H9 (cell line): ENCODE data around the gene SNCB. TPM values are rescaled to one million over a fixed set of nuclear protein-coding genes. Genes with fewer than 3 reads are reported as not detected.

ENCODE experiments used
- DNase-seq: peaks from one replicate; pipeline ENCODE4 v3.0.0-alpha.2; 2017
- H2AFZ ChIP-seq: one replicate; pipeline ENCODE4 v1.6.1; 2013; ENCODE audit warnings: mild to moderate bottlenecking, low read length, control low read depth, moderate library complexity
- H2AK5ac ChIP-seq: 2 replicates; pipeline ENCODE4 v1.6.1; 2013; ENCODE audit warnings: low read length, control low read depth, mixed read lengths; ENCODE audit not compliant: insufficient read length
- H2BK120ac ChIP-seq: one replicate; pipeline ENCODE4 v1.6.1; 2013; ENCODE audit warnings: low read depth, mild to moderate bottlenecking, low read length, control low read depth, inconsistent platforms; ENCODE audit not compliant: poor library complexity, severe bottlenecking
- H2BK12ac ChIP-seq: 2 replicates; pipeline ENCODE4 v1.6.1; 2013; ENCODE audit warnings: low read length, control low read depth, mixed read lengths, low read depth; ENCODE audit not compliant: insufficient read length
- H2BK15ac ChIP-seq: 2 replicates; pipeline ENCODE4 v1.6.1; 2013; ENCODE audit warnings: low read depth, low read length, control low read depth
- H2BK20ac ChIP-seq: one replicate; pipeline ENCODE4 v1.6.1; 2013; ENCODE audit warnings: low read depth, mild to moderate bottlenecking, low read length, control low read depth, inconsistent platforms; ENCODE audit not compliant: poor library complexity, severe bottlenecking
- H2BK5ac ChIP-seq: 2 replicates; pipeline ENCODE4 v1.6.1; 2013; ENCODE audit warnings: low read length, control low read depth, mixed read lengths; ENCODE audit not compliant: insufficient read length
- H3K14ac ChIP-seq: 2 replicates; pipeline ENCODE4 v1.6.1; 2013; ENCODE audit warnings: low read length, control low read depth; ENCODE audit not compliant: insufficient read depth
- H3K18ac ChIP-seq: 2 replicates; pipeline ENCODE4 v1.6.1; 2013; ENCODE audit warnings: low read depth, mild to moderate bottlenecking, mixed read lengths, low read length, control low read depth; ENCODE audit not compliant: insufficient read length
- H3K23ac ChIP-seq: 2 replicates; pipeline ENCODE4 v1.6.1; 2013; ENCODE audit warnings: low read length, control low read depth, mixed read lengths, low read depth; ENCODE audit not compliant: insufficient read length
- H3K23me2 ChIP-seq: 2 replicates; pipeline ENCODE4 v1.6.1; 2013; ENCODE audit warnings: low read depth, mild to moderate bottlenecking, mixed read lengths, low read length, control low read depth; ENCODE audit not compliant: insufficient read length, poor library complexity, severe bottlenecking
- H3K27ac ChIP-seq: 2 replicates; pipeline ENCODE4 v1.5.1; 2013; ENCODE audit warnings: low read length, control low read depth, mixed read lengths, low read depth; ENCODE audit not compliant: insufficient read length
- H3K27me3 ChIP-seq: 2 replicates; pipeline ENCODE4 v1.6.1; 2013; ENCODE audit warnings: low read length, control low read depth, inconsistent platforms; ENCODE audit not compliant: insufficient read depth
- H3K4ac ChIP-seq: 2 replicates; pipeline ENCODE4 v1.6.1; 2013; ENCODE audit warnings: low read depth, mild to moderate bottlenecking, control low read depth, inconsistent platforms, low read length, moderate library complexity
- H3K4me1 ChIP-seq: 2 replicates; pipeline ENCODE4 v1.6.1; 2013; ENCODE audit warnings: low read length, control low read depth, inconsistent platforms; ENCODE audit not compliant: insufficient read depth
- H3K4me2 ChIP-seq: 2 replicates; pipeline ENCODE4 v1.6.1; 2013; ENCODE audit warnings: low read length, control low read depth, mixed read lengths; ENCODE audit not compliant: insufficient read length, insufficient read depth
- H3K56ac ChIP-seq: 2 replicates; pipeline ENCODE4 v1.6.1; 2013; ENCODE audit warnings: low read depth, mild to moderate bottlenecking, mixed read lengths, low read length, control low read depth; ENCODE audit not compliant: insufficient read length
- H3K79me1 ChIP-seq: 2 replicates; pipeline ENCODE4 v1.6.1; 2013; ENCODE audit warnings: low read depth, mild to moderate bottlenecking, moderate library complexity, low read length, control low read depth, inconsistent platforms; ENCODE audit not compliant: insufficient read depth, poor library complexity, severe bottlenecking
- H3K79me2 ChIP-seq: 2 replicates; pipeline ENCODE4 v1.6.1; 2013; ENCODE audit warnings: low read length, control low read depth, inconsistent platforms; ENCODE audit not compliant: insufficient read depth
- H3K9ac ChIP-seq: 2 replicates; pipeline ENCODE4 v1.6.1; 2013; ENCODE audit warnings: low read length, control low read depth, mixed read lengths; ENCODE audit not compliant: insufficient read length; ENCODE audit errors: extremely low read depth
- H3K9me3 ChIP-seq: one replicate; pipeline ENCODE4 v1.6.1; 2013; ENCODE audit warnings: low read depth, low read length, inconsistent platforms; ENCODE audit not compliant: control insufficient read depth
- H3T11ph ChIP-seq: one replicate; pipeline ENCODE4 v1.6.1; 2013; ENCODE audit warnings: mild to moderate bottlenecking, low read length, control low read depth, inconsistent platforms
- H4K20me1 ChIP-seq: one replicate; pipeline ENCODE4 v1.6.1; 2013; ENCODE audit not compliant: control insufficient read depth, insufficient read length, insufficient read depth
- H4K5ac ChIP-seq: 2 replicates; pipeline ENCODE4 v1.6.1; 2013; ENCODE audit warnings: low read depth, mild to moderate bottlenecking, mixed read lengths, low read length, control low read depth; ENCODE audit not compliant: insufficient read length
- H4K8ac ChIP-seq: replicated peaks from 2 replicates; pipeline ENCODE4 v1.6.1; 2013; ENCODE audit warnings: low read length, control low read depth, mixed read lengths, low read depth; ENCODE audit not compliant: insufficient read length
- H4K91ac ChIP-seq: 2 replicates; pipeline ENCODE4 v1.6.1; 2013; ENCODE audit warnings: low read depth, mild to moderate bottlenecking, moderate library complexity, mixed read lengths, low read length, control low read depth; ENCODE audit not compliant: insufficient read length
- H3K27ac Mint-ChIP-seq, 3 experiments: 2 replicates in 2 of 3; 3 replicates in 1 of 3; pipeline ENCODE4 v1.8.0; 2020 to 2021; ENCODE audit warnings: mixed read lengths in 3 of 3, mild to moderate bottlenecking in 1 of 3, moderate library complexity in 1 of 3
- H3K27me3 Mint-ChIP-seq: 2 replicates; pipeline ENCODE4 v1.8.0; 2021; ENCODE audit warnings: low read depth, mild to moderate bottlenecking, moderate library complexity, mixed read lengths
- H3K36me3 Mint-ChIP-seq, 3 experiments: 2 replicates in 2 of 3; 3 replicates in 1 of 3; pipeline ENCODE4 v1.8.0; 2020 to 2021; ENCODE audit warnings: low read depth in 3 of 3, mixed read lengths in 3 of 3; ENCODE audit not compliant: insufficient read depth in 1 of 3
- H3K4me1 Mint-ChIP-seq, 2 experiments: 2 replicates each; pipeline ENCODE4 v1.8.0; 2020; ENCODE audit warnings: mixed read lengths in 2 of 2
- H3K4me3 Mint-ChIP-seq, 2 experiments: 2 replicates in 1 of 2; 3 replicates in 1 of 2; pipeline ENCODE4 v1.8.0; 2020 to 2021; ENCODE audit warnings: mild to moderate bottlenecking in 2 of 2, mixed read lengths in 2 of 2, moderate library complexity in 1 of 2
- H3K9me3 Mint-ChIP-seq, 2 experiments: 2 replicates in 1 of 2; 3 replicates in 1 of 2; pipeline ENCODE4 v1.8.0; 2020; ENCODE audit warnings: mild to moderate bottlenecking in 2 of 2, mixed read lengths in 2 of 2, moderate library complexity in 1 of 2
- CTCF ChIP-seq: fragments of 200-600 bp; sonication (generic); conservative IDR thresholded peaks from 3 replicates; pipeline ENCODE4 v1.8.0; 2021; ENCODE audit warnings: antibody characterized with exemption, mild to moderate bottlenecking
- WGBS: extraction: QIAGEN DNeasy Blood & Tissue Kit; methylation state at CpG from one replicate; pipeline ENCODE4 v1.1.7; 2013; ENCODE audit warnings: missing lambda C conversion rate, low lambda C conversion rate, mixed read lengths; ENCODE audit not compliant: insufficient read length; ENCODE audit errors: extremely low coverage; 5-methylcytosine and 5-hydroxymethylcytosine counted together
- total RNA-seq: library from RNA; stranded (reverse); gene quantifications from 2 replicates; pipeline ENCODE4 v1.2.1, GENCODE V29; 2021

The SNCB gene
- total RNA-seq, 1 experiment from 2014 or later, result 3.5 TPM

DNA sequence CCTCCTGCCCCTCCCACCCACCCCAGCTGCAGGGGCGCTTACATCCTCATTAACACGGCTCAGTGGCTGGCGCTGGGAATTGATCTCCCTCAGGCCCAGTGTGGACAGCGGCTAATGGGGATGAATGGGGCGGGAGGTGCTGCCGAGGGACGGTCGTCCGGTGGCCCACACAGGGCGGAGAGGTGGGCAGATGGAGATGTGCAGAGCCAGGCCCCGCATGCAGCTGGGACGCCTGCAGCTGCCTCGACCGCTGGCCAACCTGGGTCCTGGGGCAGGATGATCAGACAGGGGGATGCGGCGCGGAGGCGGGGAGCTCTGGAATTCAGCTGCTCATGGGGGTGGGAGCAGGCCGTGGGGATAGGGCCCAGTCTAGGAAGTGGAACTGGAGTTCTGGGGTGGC, 34.6 kb upstream of the SNCB start:
- H4K91ac ChIP-seq, result no peak overlapping the region
- no peaks in the 10 kb centered on the region for H3K27me3 ChIP-seq
- no peak overlapping the region for H3K4ac ChIP-seq
- no peak overlapping the region for H3K18ac ChIP-seq
- no peak overlapping the region for H2AFZ ChIP-seq
- H3K23me2 ChIP-seq, result no peaks in the 10 kb centered on the region
- no peaks in the 10 kb centered on the region for H3K79me1 ChIP-seq
- no peak overlapping the region for H2BK20ac ChIP-seq
- no peak overlapping the region for H3K56ac ChIP-seq
- no peak overlapping the region for H2BK12ac ChIP-seq
- H3K9me3 ChIP-seq, result no peaks in the 10 kb centered on the region
- Mint-ChIP-seq H3K9me3 (peaks cover 5 to 6% of the 10 kb centered on the region in 2 experiments; a peak in 3 of 5 replicates), H3K4me3 (no peak overlapping the region), H3K27me3 (peaks cover 5% of the 10 kb centered on the region), H3K36me3 (peaks cover 0 to 1% (median 0%) of the 10 kb centered on the region in 3 experiments; a peak in 2 of 7 replicates), H3K27ac (no peak overlapping the region), H3K4me1 (peaks cover 9 to 27% of the 10 kb centered on the region in 2 experiments)
- no peak overlapping the region for H3K23ac ChIP-seq
- H3T11ph ChIP-seq, result no peak overlapping the region
- H4K5ac ChIP-seq, result no peak overlapping the region
- DNase-seq, result no peak
- no CpG with 5 or more reads among the region's 19 CpGs for WGBS
- no peak overlapping the region for H3K14ac ChIP-seq
- no peak overlapping the region for H2BK15ac ChIP-seq
- no peak overlapping the region for H2AK5ac ChIP-seq
- no peaks in the 10 kb centered on the region for H4K20me1 ChIP-seq
- no peak overlapping the region for H3K27ac ChIP-seq
- no peaks in the 10 kb centered on the region for H3K79me2 ChIP-seq
- H3K9ac ChIP-seq, result no peak overlapping the region
- no peak overlapping the region for H3K4me2 ChIP-seq
- no peak overlapping the region for H2BK5ac ChIP-seq
- H2BK120ac ChIP-seq, result no peak overlapping the region
- no peaks in the 10 kb centered on the region; the same call in 1 of the 2 replicates for H3K4me1 ChIP-seq
- no peak for TF ChIP-seq CTCF
- no peak overlapping the region for H4K8ac ChIP-seq
